HEK293 (cell line): ENCODE data around the gene TPRX2.

Experiments used
- CTCF ChIP-seq: fragments of 450-650 bp; formaldehyde crosslinking; IDR thresholded peaks from 2 replicates; pipeline ENCODE4 v1.5.1; 2016; ENCODE audit warnings: missing biosample characterization, missing genetic modification characterization
- MZF1 ChIP-seq: fragments of 450-650 bp; formaldehyde crosslinking; IDR thresholded peaks from 2 replicates; pipeline ENCODE4 v1.5.1; 2017; ENCODE audit warnings: missing biosample characterization, missing genetic modification characterization, borderline replicate concordance
- SP3 ChIP-seq: fragments of 450-650 bp; formaldehyde crosslinking; IDR thresholded peaks from 2 replicates; pipeline ENCODE4 v1.5.1; 2016; ENCODE audit warnings: missing biosample characterization, missing genetic modification characterization
- WT1 ChIP-seq: fragments of 450-650 bp; formaldehyde crosslinking; IDR thresholded peaks from 2 replicates; pipeline ENCODE4 v1.5.1; 2016; ENCODE audit warnings: missing biosample characterization, missing genetic modification characterization
- ZBTB48 ChIP-seq: fragments of 450-650 bp; formaldehyde crosslinking; IDR thresholded peaks from 2 replicates; pipeline ENCODE4 v1.5.1; 2016; ENCODE audit warnings: missing biosample characterization, missing genetic modification characterization
- ZBTB7A ChIP-seq: fragments of 450-650 bp; formaldehyde crosslinking; IDR thresholded peaks from 2 replicates; pipeline ENCODE4 v1.5.1; 2016; ENCODE audit warnings: low read depth, missing biosample characterization, missing genetic modification characterization
- ZFP69B ChIP-seq: fragments of 450-650 bp; formaldehyde crosslinking; IDR thresholded peaks from 2 replicates; pipeline ENCODE4 v1.5.1; 2016; ENCODE audit warnings: missing biosample characterization, missing genetic modification characterization
- ZNF146 ChIP-seq: fragments of 450-650 bp; formaldehyde crosslinking; IDR thresholded peaks from 2 replicates; pipeline ENCODE4 v1.5.1; 2016; ENCODE audit warnings: missing biosample characterization, missing genetic modification characterization
- ZNF202 ChIP-seq: fragments of 450-650 bp; formaldehyde crosslinking; IDR thresholded peaks from 2 replicates; pipeline ENCODE4 v1.5.1; 2016; ENCODE audit warnings: missing biosample characterization, missing genetic modification characterization, borderline replicate concordance
- ZNF544 ChIP-seq: fragments of 450-650 bp; formaldehyde crosslinking; IDR thresholded peaks from 2 replicates; pipeline ENCODE4 v1.5.0; 2017; ENCODE audit warnings: missing biosample characterization, missing genetic modification characterization
- ZNF549 ChIP-seq: fragments of 450-650 bp; IDR thresholded peaks from 2 replicates; pipeline ENCODE4 v1.5.1; 2018; ENCODE audit warnings: missing biosample characterization, missing genetic modification characterization, mild to moderate bottlenecking, inconsistent platforms, moderate library complexity
- ZNF555 ChIP-seq: fragments of 450-650 bp; formaldehyde crosslinking; conservative IDR thresholded peaks from 2 replicates; pipeline ENCODE4 v1.5.1; 2017; ENCODE audit warnings: missing biosample characterization, mild to moderate bottlenecking, missing genetic modification characterization, inconsistent platforms
- ZNF580 ChIP-seq: fragments of 450-650 bp; formaldehyde crosslinking; IDR thresholded peaks from 2 replicates; pipeline ENCODE4 v1.5.1; 2016; ENCODE audit warnings: missing biosample characterization, missing genetic modification characterization
- ZNF600 ChIP-seq: fragments of 450-650 bp; formaldehyde crosslinking; IDR thresholded peaks from 2 replicates; pipeline ENCODE4 v1.5.1; 2016; ENCODE audit warnings: missing biosample characterization, missing genetic modification characterization
- ZNF777 ChIP-seq: fragments of 450-650 bp; formaldehyde crosslinking; IDR thresholded peaks from 2 replicates; pipeline ENCODE4 v1.5.1; 2017; ENCODE audit warnings: missing biosample characterization, missing genetic modification characterization, borderline replicate concordance
- ZNF791 ChIP-seq: fragments of 450-650 bp; formaldehyde crosslinking; IDR thresholded peaks from 2 replicates; pipeline ENCODE4 v1.5.1; 2016; ENCODE audit warnings: missing biosample characterization, missing genetic modification characterization
- TF ChIP-seq, protein P1 (sequence below): fragments of 450-650 bp; formaldehyde crosslinking; IDR thresholded peaks from 2 replicates; pipeline ENCODE4 v1.5.1; 2016; ENCODE audit warnings: missing biosample characterization, missing genetic modification characterization, low read depth
- TF ChIP-seq, protein P2 (sequence below): fragments of 450-650 bp; formaldehyde crosslinking; IDR thresholded peaks from 2 replicates; pipeline ENCODE4 v1.5.1; 2017; ENCODE audit warnings: missing biosample characterization, missing genetic modification characterization
- TF ChIP-seq, protein P3 (sequence below): fragments of 450-650 bp; formaldehyde crosslinking; IDR thresholded peaks from 2 replicates; pipeline ENCODE4 v1.5.1; 2016; ENCODE audit warnings: missing biosample characterization, missing genetic modification characterization
- TF ChIP-seq, protein P4 (sequence below): sonication (generic); formaldehyde crosslinking; IDR thresholded peaks from 2 replicates; pipeline ENCODE4 v1.8.1; 2022; ENCODE audit warnings: mild to moderate bottlenecking, moderate library complexity, missing genetic modification reagents

TPRX2 gene

GRCh38 chr19:47848823-47849473, 10.1 kb upstream of the TPRX2 start (continued):
- TF ChIP-seq ZNF544 (no peak), ZNF580 (tag by site-specific recombination) (peak; percentile 68; the same call in 1 of the 2 replicates), ZFP69B (tag by site-specific recombination) (no peak), ZBTB7A (tag by site-specific recombination) (no peak), WT1 (tag by site-specific recombination) (0 out of 2 replicates have a peak, but pooled peaks have one; percentile 26), CTCF (no peak; the same call in 1 of the 2 replicates), MZF1 (tag by site-specific recombination) (no peak), ZBTB48 (tag by site-specific recombination) (no peak), ZNF549 (tag by site-specific recombination) (no peak), ZNF600 (tag by site-specific recombination) (no peak), ZNF555 (no peak), ZNF777 (tag by site-specific recombination) (0 out of 2 replicates have a peak, but pooled peaks have one; percentile 26), ZNF146 (tag by site-specific recombination) (no peak), SP3 (no peak), ZNF202 (tag by site-specific recombination) (no peak), ZNF791 (no peak)
- TF ChIP-seq, protein P1, sequence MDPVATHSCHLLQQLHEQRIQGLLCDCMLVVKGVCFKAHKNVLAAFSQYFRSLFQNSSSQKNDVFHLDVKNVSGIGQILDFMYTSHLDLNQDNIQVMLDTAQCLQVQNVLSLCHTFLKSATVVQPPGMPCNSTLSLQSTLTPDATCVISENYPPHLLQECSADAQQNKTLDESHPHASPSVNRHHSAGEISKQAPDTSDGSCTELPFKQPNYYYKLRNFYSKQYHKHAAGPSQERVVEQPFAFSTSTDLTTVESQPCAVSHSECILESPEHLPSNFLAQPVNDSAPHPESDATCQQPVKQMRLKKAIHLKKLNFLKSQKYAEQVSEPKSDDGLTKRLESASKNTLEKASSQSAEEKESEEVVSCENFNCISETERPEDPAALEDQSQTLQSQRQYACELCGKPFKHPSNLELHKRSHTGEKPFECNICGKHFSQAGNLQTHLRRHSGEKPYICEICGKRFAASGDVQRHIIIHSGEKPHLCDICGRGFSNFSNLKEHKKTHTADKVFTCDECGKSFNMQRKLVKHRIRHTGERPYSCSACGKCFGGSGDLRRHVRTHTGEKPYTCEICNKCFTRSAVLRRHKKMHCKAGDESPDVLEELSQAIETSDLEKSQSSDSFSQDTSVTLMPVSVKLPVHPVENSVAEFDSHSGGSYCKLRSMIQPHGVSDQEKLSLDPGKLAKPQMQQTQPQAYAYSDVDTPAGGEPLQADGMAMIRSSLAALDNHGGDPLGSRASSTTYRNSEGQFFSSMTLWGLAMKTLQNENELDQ (tag by site-specific recombination) = no peak
- TF ChIP-seq, protein P2, sequence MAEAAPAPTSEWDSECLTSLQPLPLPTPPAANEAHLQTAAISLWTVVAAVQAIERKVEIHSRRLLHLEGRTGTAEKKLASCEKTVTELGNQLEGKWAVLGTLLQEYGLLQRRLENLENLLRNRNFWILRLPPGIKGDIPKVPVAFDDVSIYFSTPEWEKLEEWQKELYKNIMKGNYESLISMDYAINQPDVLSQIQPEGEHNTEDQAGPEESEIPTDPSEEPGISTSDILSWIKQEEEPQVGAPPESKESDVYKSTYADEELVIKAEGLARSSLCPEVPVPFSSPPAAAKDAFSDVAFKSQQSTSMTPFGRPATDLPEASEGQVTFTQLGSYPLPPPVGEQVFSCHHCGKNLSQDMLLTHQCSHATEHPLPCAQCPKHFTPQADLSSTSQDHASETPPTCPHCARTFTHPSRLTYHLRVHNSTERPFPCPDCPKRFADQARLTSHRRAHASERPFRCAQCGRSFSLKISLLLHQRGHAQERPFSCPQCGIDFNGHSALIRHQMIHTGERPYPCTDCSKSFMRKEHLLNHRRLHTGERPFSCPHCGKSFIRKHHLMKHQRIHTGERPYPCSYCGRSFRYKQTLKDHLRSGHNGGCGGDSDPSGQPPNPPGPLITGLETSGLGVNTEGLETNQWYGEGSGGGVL (tag by site-specific recombination) = peak; percentile 55
- TF ChIP-seq, protein P3, sequence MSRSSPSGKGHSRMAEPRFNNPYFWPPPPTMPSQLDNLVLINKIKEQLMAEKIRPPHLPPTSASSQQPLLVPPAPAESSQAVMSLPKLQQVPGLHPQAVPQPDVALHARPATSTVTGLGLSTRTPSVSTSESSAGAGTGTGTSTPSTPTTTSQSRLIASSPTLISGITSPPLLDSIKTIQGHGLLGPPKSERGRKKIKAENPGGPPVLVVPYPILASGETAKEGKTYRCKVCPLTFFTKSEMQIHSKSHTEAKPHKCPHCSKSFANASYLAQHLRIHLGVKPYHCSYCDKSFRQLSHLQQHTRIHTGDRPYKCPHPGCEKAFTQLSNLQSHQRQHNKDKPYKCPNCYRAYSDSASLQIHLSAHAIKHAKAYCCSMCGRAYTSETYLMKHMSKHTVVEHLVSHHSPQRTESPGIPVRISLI (tag by site-specific recombination) = no peak
- TF ChIP-seq, protein P4, sequence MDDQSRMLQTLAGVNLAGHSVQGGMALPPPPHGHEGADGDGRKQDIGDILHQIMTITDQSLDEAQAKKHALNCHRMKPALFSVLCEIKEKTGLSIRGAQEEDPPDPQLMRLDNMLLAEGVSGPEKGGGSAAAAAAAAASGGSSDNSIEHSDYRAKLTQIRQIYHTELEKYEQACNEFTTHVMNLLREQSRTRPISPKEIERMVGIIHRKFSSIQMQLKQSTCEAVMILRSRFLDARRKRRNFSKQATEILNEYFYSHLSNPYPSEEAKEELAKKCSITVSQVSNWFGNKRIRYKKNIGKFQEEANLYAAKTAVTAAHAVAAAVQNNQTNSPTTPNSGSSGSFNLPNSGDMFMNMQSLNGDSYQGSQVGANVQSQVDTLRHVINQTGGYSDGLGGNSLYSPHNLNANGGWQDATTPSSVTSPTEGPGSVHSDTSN (CRISPR knock-in tag) = no peak
- TF ChIP-seq, all 188 proteins: peak for 5
